ENCODE measurements around the gene SDC4.

SDC4 gene

GRCh38 chr20:45366192-45366591 is 18.0 kb upstream of the SDC4 start:
- no peak for TF ChIP-seq CTCF (IDR thresholded peaks at IDR 0.05; ENCODE audit: low read depth, low read length, missing control alignments)
- DNase-seq (ENCODE audit: low read depth): no peak
- no peak overlapping the region for H3K4me3 ChIP-seq (ENCODE audit: low read depth, low read length)

GRCh38 chr20:45365444-45365970 is 17.3 kb upstream of the SDC4 start:
- TF ChIP-seq CTCF (IDR thresholded peaks at IDR 0.05; ENCODE audit: low read depth, low read length, missing control alignments): no peak
- no peak for DNase-seq (ENCODE audit: low read depth)
- H3K4me3 ChIP-seq (ENCODE audit: low read depth, low read length): no peak overlapping the region

GRCh38 chr20:45363611-45364492 is 15.6 kb upstream of the SDC4 start:
- H3K4me3 ChIP-seq (ENCODE audit: low read depth, low read length): peak overlapping the region; percentile 82
- no peak for DNase-seq (ENCODE audit: low read depth)
- no peak for TF ChIP-seq CTCF (IDR thresholded peaks at IDR 0.05; ENCODE audit: low read depth, low read length, missing control alignments)

GRCh38 chr20:45362804-45363610 is 14.8 kb upstream of the SDC4 start, which contains the start of gene SYS1:
Gene SYS1 (plus strand): TSS chr20:45363156. CDS start chr20:45363532, 376 bp downstream.
- peak; percentile 95 for DNase-seq (ENCODE audit: low read depth)
- H3K4me3 ChIP-seq (ENCODE audit: low read depth, low read length): peak within 1 kb of the TSS; percentile 82
- peak; percentile 87 for TF ChIP-seq CTCF (IDR thresholded peaks at IDR 0.05; ENCODE audit: low read depth, low read length, missing control alignments)

- H3K4me3 ChIP-seq (ENCODE audit: low read depth, low read length): no peak overlapping the region
- no peak for TF ChIP-seq CTCF (IDR thresholded peaks at IDR 0.05; ENCODE audit: low read depth, low read length, missing control alignments)
- no peak for DNase-seq (ENCODE audit: low read depth)
Measured at GRCh38 chr20:45361793-45362192, 13.6 kb upstream of the SDC4 start.

GRCh38 chr20:45359406-45360148 is 11.4 kb upstream of the SDC4 start:
- DNase-seq (ENCODE audit: low read depth): no peak
- no peak overlapping the region for H3K4me3 ChIP-seq (ENCODE audit: low read depth, low read length)
- TF ChIP-seq CTCF (IDR thresholded peaks at IDR 0.05; ENCODE audit: low read depth, low read length, missing control alignments): no peak

All from GM12864 (cell line).